Activated B cell treated with CpG ODN at 0.5 μM for 24 hours (primary cell): Measurements from ENCODE around the gene TMC8. TPM values are rescaled to one million over a fixed set of nuclear protein-coding genes. Genes with fewer than 3 reads are reported as not detected.
"Not testable (repeated sequence)": the region's sequence is repeated elsewhere in the genome, so short reads cannot be mapped to it uniquely, and the experiment has no call there.

Experiments used
- ATAC-seq: fragments of 200-7000 bp; cut with Tn5 transposase; one replicate; pipeline ENCODE4 v1.10.0; 2021; ENCODE audit warnings: low read depth, mild to moderate bottlenecking, moderate library complexity
- CTCF ChIA-PET: fragments of 350-600 bp; sonication (Branson Sonifier 250); formaldehyde crosslinking; loops from one replicate; lab custom pipeline; 2021; ENCODE audit warnings: antibody characterized with exemption; lab: Charles Lee
- POLR2A ChIA-PET: fragments of 350-600 bp; sonication (Branson Sonifier 250); formaldehyde crosslinking; loops from one replicate; lab custom pipeline; 2021; ENCODE audit warnings: antibody characterized with exemption; lab: Charles Lee
- DNase-seq: peaks from one replicate; pipeline ENCODE4 v3.0.0; 2022
- H3K27ac Mint-ChIP-seq: one replicate; pipeline ENCODE4 v1.8.0; 2020; ENCODE audit warnings: mixed read lengths
- H3K27me3 Mint-ChIP-seq: one replicate; pipeline ENCODE4 v1.8.0; 2021; ENCODE audit warnings: mixed read lengths
- H3K36me3 Mint-ChIP-seq: one replicate; pipeline ENCODE4 v1.8.0; 2021; ENCODE audit warnings: low read depth, mixed read lengths
- H3K4me1 Mint-ChIP-seq: one replicate; pipeline ENCODE4 v1.8.0; 2021; ENCODE audit warnings: mixed read lengths
- H3K4me3 Mint-ChIP-seq: one replicate; pipeline ENCODE4 v1.8.0; 2020; ENCODE audit warnings: mild to moderate bottlenecking, mixed read lengths
- H3K9me3 Mint-ChIP-seq: one replicate; pipeline ENCODE4 v1.8.0; 2020; ENCODE audit warnings: mixed read lengths
- intact Hi-C: fragments of 100-400 bp; cut with micrococcal nuclease; formaldehyde crosslinking; loops from one replicate; pipeline ENCODE4 v1.15.1; 2024
- total RNA-seq: library from RNA; stranded (reverse); gene quantifications from 2 replicates; pipeline ENCODE4 v1.2.3, GENCODE V29; 2022
- TF ChIP-seq, protein P1 (sequence below): fragments of 200-600 bp; IDR thresholded peaks from one replicate; pipeline ENCODE4 v1.8.0; 2022; ENCODE audit warnings: antibody characterized with exemption, mild to moderate bottlenecking

The TMC8 gene
- total RNA-seq, 1 donor from 2014 or later: 181 TPM

DNA sequence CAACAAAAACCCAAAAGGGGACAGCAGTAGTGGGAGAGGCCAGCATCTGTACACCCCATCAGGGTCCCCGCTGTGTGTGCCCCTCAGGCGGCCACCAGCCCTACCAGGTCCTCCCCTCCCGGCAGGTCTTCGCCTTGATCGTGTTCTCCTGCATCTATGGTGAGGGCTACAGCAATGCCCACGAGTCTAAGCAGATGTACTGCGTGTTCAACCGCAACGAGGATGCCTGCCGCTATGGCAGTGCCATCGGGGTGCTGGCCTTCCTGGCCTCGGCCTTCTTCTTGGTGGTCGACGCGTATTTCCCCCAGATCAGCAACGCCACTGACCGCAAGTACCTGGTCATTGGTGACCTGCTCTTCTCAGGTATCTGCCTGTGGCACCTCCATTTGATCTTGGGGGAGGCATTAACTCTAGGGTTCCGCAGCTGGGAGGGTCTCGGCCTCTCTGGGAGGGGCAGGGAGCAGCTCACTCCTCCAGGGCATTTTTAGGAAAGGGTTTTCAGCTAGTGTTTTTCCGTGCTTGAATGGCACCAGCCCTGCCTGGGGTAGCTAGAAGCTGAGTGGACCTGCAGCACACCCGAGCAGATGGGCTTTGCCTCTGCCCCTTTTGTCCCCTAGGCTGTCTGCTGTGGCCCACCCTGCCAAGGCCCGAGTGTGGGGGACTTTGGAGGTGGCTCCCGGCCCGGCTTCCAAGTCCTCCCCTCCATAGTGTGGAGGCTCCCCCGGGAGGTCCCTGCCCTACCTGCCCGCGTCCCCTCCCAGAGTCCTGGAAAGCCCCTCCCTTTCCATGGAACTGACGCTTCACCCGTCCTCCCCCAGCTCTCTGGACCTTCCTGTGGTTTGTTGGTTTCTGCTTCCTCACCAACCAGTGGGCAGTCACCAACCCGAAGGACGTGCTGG, 40.4 kb downstream of the TMC8 start:
- DNase-seq (no peak), ATAC-seq (no peak)
- no peaks in the 10 kb centered on the region for H3K9me3 Mint-ChIP-seq
- peaks cover 74% of the 10 kb centered on the region for H3K4me1 Mint-ChIP-seq
- H3K36me3 Mint-ChIP-seq: peaks cover 64% of the 10 kb centered on the region
- intact Hi-C loops: no loop called here
- ChIA-PET CTCF (interaction anchor here (1.5 to 9.7 kb wide), 2 partner anchors 31 to 40 kb away, joined by 5 to 220 read pairs; partner anchors contain the start of genes TMC6 and TMC8), POLR2A (interaction anchor here (0.6 to 33.1 kb wide), 3 partner anchors 30 to 185 kb away, joined by 4 to 2404 read pairs (median 5); partner anchors contain the start of genes C17orf99, TMC6 and TMC8)
- H3K4me3 Mint-ChIP-seq: peak overlapping the region; percentile 84
- peak overlapping the region; percentile 90 for H3K27ac Mint-ChIP-seq
- TF ChIP-seq, protein P1, sequence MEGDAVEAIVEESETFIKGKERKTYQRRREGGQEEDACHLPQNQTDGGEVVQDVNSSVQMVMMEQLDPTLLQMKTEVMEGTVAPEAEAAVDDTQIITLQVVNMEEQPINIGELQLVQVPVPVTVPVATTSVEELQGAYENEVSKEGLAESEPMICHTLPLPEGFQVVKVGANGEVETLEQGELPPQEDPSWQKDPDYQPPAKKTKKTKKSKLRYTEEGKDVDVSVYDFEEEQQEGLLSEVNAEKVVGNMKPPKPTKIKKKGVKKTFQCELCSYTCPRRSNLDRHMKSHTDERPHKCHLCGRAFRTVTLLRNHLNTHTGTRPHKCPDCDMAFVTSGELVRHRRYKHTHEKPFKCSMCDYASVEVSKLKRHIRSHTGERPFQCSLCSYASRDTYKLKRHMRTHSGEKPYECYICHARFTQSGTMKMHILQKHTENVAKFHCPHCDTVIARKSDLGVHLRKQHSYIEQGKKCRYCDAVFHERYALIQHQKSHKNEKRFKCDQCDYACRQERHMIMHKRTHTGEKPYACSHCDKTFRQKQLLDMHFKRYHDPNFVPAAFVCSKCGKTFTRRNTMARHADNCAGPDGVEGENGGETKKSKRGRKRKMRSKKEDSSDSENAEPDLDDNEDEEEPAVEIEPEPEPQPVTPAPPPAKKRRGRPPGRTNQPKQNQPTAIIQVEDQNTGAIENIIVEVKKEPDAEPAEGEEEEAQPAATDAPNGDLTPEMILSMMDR: no peak
- no peaks in the 10 kb centered on the region for H3K27me3 Mint-ChIP-seq

- not testable (repeated sequence) for DNase-seq, ATAC-seq, H3K9me3 Mint-ChIP-seq, H3K27me3 Mint-ChIP-seq
- H3K4me1 Mint-ChIP-seq: peaks cover 78% of the 10 kb centered on the region
- peaks cover 68% of the 10 kb centered on the region for H3K36me3 Mint-ChIP-seq
- H3K27ac Mint-ChIP-seq: peak overlapping the region; percentile 90
- intact Hi-C loops: loop anchor here (1.0 kb wide), 1 partner anchor 16 kb away; no protein-coding TSS in a partner anchor
- POLR2A ChIA-PET: interaction anchor here (0.6 to 33.1 kb wide), 2 partner anchors 30 to 41 kb away, joined by 4 to 2404 read pairs; partner anchors contain the start of genes C17orf99, TMC6 and TMC8
- H3K4me3 Mint-ChIP-seq: peak overlapping the region; percentile 84
- CTCF ChIA-PET: interaction anchor here (0.6 to 9.7 kb wide), 3 partner anchors 20 to 41 kb away, joined by 3 to 220 read pairs (median 5); partner anchors contain the start of genes TMC6 and TMC8
Observed at GRCh38 chr17:78171591-78172248, 41.1 kb downstream of the TMC8 start.

- Mint-ChIP-seq H3K27me3 (no peaks in the 10 kb centered on the region), H3K27ac (peak overlapping the region; percentile 90), H3K4me3 (peak overlapping the region; percentile 84), H3K36me3 (peaks cover 68% of the 10 kb centered on the region), H3K9me3 (no peaks in the 10 kb centered on the region), H3K4me1 (peaks cover 81% of the 10 kb centered on the region)
- ChIA-PET POLR2A (interaction anchor here (0.7 to 33.1 kb wide), 3 partner anchors 31 to 104 kb away, joined by 3 to 2404 read pairs (median 3); partner anchors contain the start of genes C17orf99, TMC6 and TMC8), CTCF (interaction anchor here (0.9 to 9.7 kb wide), 3 partner anchors 32 to 60 kb away, joined by 3 to 220 read pairs (median 5); partner anchors contain the start of genes TMC6 and TMC8)
- no peak for ATAC-seq
- peak; percentile 43 for DNase-seq
- intact Hi-C loops: loop anchor here (1.0 kb wide), 1 partner anchor 17 kb away; no protein-coding TSS in a partner anchor
- TF ChIP-seq, protein P1: no peak
Observed at GRCh38 chr17:78172249-78173051, 41.9 kb downstream of the TMC8 start.

GRCh38 chr17:78173097-78173715, 42.6 kb downstream of the TMC8 start:
- H3K27ac Mint-ChIP-seq: peak overlapping the region; percentile 90
- POLR2A ChIA-PET: interaction anchor here (1.2 to 33.1 kb wide), 5 partner anchors 14 to 103 kb away, joined by 3 to 2404 read pairs (median 42); partner anchors contain the start of genes AFMID, C17orf99, TK1 and TMC6
- H3K27me3 Mint-ChIP-seq: no peaks in the 10 kb centered on the region
- CTCF ChIA-PET: interaction anchor here (0.9 to 9.7 kb wide), 5 partner anchors 10 to 113 kb away, joined by 3 to 220 read pairs (median 3); partner anchors contain the start of genes TMC6 and TMC8
- TF ChIP-seq, protein P1: no peak
- H3K9me3 Mint-ChIP-seq: no peaks in the 10 kb centered on the region
- DNase-seq (no peak), ATAC-seq (peak; percentile 45)
- H3K4me3 Mint-ChIP-seq: peak overlapping the region; percentile 84
- intact Hi-C loops: no loop called here
- peaks cover 68% of the 10 kb centered on the region for H3K36me3 Mint-ChIP-seq
- peaks cover 80% of the 10 kb centered on the region for H3K4me1 Mint-ChIP-seq
